ENCODE results near the gene JAK2.
A peak's percentile ranks its signal among the peaks of the same experiment; 100 is the strongest.

JAK2 gene

DNA sequence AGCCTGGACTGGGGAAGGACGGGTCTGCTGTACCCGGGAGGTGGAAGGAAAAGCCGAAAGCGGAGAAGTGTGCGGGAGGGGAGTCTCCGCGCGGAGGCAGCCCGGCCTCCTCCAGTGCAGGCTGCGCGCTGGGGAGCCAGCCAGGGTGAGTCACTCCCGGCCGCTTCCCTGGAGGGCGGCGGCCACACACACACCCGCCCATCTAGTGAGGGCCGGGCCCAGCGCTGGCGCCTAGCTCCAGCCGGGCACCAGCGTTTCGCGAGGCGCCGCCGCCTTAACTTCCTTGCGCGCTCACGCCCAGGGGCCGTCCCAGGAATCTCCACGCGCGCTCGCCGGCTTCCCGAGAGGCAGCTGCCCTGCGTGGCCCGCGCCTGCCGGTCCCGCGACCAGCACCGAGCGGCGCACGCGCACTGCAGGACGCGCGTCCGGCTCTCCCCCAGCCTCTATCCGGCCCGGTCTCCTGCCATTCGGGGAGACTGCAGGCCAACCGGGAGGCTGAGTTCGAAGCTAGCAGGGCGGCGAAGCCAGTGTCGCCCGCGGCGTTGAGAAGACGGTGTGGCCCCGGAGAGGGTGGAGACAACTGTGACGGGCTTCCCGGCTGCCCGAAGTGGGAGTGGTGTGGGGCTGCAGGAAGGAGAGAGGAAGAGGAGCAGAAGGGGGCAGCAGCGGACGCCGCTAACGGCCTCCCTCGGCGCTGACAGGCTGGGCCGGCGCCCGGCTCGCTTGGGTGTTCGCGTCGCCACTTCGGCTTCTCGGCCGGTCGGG, at the start of gene JAK2:
Gene JAK2 (plus strand): TSS at position 652 of the 765 bp plus-strand sequence. CDS start 36,716 bp downstream, outside the sequence.
- peak; percentile 83 to 87 for DNase-seq

DNA sequence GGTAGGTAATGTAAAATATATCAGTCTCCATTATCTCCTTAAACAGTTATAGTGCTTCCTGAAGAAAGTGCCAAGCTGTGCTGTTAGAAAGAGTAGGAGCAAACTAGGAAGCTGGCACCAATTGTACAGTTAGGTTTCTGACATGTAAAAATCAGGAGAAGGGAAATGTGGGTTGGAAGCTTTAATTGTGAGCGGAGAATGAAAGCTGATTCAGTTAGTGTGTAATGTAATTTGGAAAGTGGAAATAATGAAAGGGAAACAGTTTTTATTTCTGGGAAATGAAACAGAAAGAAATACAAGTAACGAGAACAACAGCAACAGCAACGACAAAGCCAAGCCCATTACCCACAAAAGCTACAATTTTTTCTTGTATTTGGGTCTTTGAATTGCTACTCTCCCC, 48.8 kb upstream of the JAK2 start:
- no peak for DNase-seq

DNA sequence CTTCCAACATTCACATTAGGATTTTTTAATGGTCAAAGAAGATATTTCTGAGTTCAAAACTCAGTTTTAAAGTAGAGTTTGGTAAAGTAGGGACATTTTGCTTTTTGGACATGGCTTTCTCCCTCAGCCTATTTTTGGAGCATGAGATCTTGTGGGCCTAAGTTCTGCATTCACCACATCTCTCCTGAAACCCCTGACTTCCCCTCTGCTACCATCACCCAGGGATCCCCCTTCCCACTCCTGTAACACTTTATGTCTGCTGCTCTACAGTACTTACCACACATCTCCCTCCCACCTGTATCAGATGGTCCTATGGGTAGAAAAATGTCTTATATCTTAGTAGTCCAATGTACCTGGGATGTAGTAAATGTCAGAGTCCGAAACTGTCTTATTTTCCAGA, 48.2 kb upstream of the JAK2 start:
- peak in 1 of 2 experiments; percentile 20 for DNase-seq

DNA sequence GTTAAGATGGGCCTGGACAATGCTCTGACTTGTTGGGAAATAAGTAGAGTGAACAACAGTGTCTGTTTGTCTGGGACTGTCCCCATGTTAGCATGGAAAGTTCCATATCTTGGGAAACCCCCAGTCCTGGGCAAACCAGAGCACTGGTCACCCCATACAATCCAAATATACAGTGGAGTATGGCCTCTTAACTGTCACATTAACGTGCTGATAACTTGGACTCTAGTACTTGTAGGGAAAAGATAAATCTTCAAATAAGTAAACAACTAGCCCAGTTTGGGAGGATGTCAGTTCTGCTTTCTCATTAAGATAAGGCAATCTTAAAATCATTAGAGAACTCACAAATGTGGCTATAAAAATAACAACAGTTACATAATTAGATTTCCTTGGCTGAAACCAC, 47.6 kb upstream of the JAK2 start:
- DNase-seq = peak in 1 of 2 experiments; percentile 14

- DNase-seq = no peak
These were observed 46.6 kb upstream of the JAK2 start for GRCh38 chr9:4938496-4938895.

GRCh38 chr9:4939118-4939561, 45.9 kb upstream of the JAK2 start:
- DNase-seq = peak in 1 of 2 experiments; percentile 18

GRCh38 chr9:4942042-4942691, 42.9 kb upstream of the JAK2 start:
- peak in 1 of 2 experiments; percentile 12 for DNase-seq

DNA sequence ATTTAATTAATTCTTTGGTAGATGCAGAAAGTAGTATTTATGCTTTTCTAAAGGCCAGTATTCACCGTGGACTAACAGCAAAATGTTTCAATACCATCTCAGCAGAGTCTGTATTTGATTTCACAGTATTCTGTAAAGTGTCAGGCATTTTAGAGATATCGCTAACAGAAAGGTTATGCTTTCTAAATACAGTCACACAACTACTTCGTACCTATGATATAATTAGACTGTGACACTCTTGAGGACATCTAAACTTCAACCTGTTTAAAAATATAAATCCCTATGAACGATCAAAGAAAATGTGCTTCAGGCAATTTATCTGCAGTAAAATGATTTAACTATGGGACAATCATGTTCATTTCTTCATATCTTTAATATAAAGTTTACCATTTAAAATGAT, 41.7 kb upstream of the JAK2 start:
- no peak for DNase-seq

DNA sequence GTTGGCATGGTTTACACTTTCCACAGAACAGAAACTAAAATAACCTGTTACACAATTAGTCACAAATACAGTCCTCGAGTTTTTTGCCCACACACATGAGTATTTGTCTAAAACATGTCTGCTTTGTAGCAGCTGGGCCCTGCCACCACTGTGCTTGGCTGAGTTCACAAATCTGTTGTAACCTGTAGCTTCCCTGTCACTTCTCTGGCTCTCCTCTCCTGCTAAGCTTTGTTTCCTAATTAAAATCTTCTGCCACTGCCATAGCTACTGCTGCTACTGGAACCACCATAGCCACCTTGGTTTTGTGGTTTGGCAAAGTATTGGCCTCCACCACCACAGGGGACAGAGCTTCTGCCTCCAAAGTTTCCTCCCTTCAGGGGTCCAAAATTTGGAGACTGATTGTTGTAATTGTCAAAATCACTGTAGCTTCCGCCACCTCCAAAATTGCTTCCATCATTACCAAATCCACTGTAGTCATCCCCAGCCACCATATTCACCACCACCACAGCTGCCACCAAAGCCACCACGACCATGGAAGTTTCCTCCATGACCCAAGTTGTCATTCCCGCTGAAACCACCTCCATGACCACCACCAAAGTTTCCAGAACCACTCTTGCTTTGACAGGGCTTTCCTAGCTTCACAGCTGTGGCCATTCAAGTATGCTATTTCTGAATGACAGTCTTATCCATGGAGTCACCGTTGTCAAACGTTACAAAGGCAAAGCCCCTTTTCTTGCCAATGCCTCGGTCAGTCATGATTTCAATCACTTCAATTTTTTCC, 40.5 kb upstream of the JAK2 start:
- peak; percentile 59 to 69 for DNase-seq

DNA sequence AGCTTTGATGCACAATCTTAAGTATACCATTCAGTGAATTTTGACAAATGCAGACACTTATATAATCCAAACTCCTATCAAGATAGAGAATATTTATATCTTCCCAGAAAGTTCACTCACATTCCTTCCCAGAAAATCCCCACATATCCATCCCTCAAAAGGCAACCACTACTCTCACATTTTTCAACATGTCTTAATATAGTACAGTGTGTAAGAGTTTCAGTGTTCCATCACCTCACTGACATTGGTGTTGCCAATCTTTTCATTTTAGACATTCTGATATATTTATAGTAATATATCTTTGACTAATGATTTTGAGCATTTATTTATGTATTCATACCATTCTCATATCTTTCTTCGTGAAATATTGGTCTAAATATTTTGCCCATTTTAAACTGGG, 38.1 kb upstream of the JAK2 start:
- DNase-seq = no peak

- no peak for DNase-seq
These were observed 29.2 kb upstream of the JAK2 start for GRCh38 chr9:4955836-4956235.

DNA sequence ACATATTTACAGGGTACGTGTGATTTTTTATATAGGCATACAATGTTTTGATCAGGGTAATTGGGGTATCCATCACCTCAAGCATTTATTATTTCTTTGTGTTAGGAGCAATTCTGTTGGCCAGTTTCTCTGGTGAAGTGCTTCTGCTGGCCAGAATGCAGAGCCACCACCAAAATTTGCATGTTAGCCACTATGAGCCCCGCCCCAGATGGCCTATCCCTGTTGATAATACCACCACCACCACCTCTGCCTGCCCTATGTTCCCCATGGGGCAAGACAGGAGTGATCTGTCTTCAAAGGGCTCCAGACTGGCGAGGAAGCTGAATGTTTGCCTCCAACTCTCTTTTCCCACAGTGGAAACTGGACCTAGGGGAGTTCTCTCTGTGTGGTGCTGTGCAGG, 26.0 kb upstream of the JAK2 start:
- DNase-seq = no peak

DNA sequence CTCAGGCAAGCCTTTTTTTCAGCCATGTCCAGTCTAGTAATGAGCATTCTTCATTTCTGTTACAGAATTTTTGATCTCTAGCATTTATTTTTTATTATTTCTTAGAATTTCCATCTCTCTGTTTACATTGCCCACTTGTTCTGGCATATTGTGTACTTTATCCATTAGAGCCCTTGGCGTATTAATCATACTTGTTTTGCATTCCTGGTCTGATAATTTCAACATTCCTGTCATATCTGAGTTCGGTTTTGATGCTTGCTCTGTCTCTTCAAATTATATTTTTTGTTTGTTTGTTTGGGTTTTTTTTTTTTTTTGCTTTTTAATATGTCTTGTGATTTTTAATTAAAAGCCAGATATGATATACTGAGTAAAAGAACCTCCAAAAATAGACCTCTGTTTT, 23.0 kb upstream of the JAK2 start:
- DNase-seq = no peak

- no peak for DNase-seq
These were observed 20.5 kb upstream of the JAK2 start for GRCh38 chr9:4964540-4964939.

DNA sequence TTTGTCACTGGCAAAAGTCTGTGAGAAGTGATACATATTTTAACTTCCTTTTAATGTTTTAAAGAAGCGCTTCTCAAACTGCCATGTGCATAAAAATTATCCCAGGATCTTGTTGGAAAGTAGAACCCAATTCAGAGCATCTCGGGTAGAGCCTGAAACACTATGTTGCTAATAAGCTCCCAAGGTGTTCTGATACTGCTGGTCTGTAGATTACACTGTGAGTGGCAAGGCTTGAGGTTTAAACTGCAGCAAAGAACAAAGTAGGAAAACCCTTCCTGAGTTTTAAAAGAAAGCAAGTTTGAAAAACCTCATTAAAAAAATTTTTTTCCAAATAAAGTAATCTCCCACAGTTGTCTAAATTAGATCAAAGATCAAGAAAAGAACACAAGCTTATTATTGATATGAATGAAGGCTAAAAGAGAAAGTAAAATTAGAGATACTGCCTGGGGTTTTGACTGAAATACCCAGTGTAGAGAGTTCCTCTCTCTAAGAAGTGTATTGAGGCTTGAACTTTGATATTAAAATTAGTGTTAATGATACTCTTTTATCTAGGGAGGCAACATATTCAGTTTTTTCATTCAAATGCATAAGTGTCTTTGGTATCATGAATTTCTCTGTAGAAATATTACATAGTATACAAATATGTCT, 19.8 kb upstream of the JAK2 start:
- DNase-seq = no peak

- DNase-seq = no peak
These were observed 17.5 kb upstream of the JAK2 start for GRCh38 chr9:4967523-4967922.

DNA sequence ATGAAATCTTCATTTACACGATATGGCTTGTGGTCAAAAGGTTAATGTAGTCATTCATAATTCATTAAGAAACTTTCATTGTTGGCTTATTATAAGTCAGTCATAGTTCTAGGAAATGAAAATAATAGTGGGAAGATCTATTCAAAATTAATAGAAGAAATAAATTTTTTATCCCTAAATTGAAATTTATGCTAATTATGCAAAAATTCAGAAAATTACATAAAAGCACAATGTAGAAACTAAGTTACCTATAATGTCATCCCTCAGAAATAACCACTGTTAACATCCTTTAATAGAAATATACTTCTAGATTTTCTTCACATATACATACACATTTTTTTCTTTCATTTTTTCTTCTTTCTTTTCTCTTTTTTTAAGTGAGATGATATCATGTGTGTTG, 15.9 kb upstream of the JAK2 start:
- no peak for DNase-seq

DNA sequence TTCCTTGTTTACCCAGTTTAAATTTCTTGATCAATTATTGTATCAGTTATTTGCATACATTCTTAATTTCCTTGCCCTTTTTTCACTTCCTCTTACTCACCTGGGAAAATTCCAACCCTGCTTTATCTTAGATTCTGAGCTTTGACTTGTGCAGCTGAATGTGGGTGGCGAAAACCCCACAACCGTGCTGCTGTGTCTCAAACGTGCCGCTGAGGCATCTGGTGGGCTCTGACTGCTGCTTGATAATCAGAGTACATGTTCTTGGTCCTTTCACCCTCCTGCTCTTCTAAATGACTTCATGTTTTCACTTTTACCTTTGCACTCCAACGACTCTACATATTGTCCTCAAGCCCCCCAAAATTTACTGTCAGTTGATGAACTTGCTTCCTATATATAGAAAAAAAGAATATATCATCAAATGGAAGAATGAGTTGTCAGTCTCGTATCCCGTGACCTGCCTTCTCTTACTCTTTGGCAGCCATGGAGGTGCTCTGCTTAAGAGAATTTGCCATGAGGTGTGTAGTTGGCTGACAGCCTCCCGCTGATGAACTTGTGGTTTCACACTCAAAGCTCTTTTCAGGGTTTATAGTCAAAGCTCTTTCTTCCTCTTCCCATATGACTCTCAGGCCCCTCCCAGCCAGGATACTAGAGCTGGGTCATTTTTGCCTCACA, 14.0 kb upstream of the JAK2 start:
- peak; percentile 67 to 76 for DNase-seq

GRCh38 chr9:4973246-4973645, 11.8 kb upstream of the JAK2 start:
- no peak for DNase-seq

DNA sequence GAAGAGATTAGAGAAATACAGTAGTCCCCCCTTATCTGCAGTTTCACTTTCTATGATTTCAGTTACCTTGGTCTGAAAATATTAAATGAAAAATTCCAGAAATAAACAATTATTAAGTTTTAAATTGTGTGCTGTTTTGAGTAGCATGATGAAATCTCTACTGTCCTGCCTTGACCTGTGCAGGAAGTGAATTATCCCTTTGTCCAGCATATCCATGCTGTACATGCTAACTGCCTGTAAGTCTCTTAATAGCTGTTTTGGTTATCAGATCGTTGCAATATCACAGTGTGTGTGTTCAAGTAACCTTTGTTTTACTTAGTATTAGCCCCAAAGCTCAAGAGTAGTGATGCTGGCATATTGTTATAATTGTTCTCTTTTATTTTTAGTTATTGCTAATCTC, 11.2 kb upstream of the JAK2 start:
- DNase-seq = no peak

DNA sequence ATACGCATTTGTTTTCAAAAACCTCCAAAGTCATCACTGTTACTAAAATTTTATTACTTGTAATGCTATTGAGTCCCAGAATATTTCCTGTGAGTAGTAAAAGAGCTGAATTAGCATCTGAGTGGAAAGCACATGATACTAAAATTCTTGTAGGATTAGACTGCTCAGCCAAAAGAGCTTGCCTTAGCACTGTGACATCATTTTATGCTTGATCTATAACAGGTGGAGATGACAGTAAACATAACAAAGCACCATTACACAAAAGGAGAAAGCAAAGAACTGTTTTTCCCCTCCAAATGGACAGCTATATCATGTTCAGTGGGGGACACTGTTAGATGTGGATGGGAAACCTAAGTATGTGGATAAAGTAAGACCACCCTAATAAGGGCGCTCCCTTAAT, 5.8 kb upstream of the JAK2 start:
- no peak for DNase-seq

DNA sequence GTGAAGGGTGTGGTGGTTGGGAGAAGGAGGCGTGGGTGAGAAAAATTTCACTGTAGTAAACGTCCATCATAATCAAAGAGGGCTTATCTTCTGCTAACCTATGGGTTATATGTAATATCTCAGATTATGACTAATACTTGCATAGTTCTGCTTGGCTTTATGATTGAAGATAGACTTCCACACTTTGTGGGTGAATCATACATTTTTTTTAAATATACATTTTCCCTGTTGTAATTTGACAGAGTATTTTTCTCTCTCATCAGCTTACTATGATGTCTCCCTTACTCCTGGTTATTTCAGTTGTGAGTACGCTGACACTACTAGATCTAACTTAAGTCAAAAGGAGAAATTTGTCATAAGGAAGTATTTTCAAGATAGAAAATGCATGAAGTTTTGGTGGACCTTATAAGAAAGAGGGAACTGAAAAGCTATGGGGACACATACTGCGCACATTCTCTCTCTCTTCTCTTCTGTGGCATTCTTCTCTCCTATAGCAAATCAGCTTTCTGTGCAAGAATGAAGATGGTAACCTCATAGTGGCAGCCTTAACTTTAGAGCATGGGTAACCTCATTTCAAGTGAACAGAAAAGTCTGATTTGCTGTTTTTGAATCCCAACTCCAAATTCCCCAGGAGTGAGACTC, 4.9 kb upstream of the JAK2 start:
- DNase-seq = no peak
